ENCODE measurements around the gene UQCC5. TPM values are rescaled to one million over a fixed set of nuclear protein-coding genes. Genes with fewer than 3 reads are reported as not detected.

Gene UQCC5
- total RNA-seq, 1 experiment from 2014 or later, result 45.8 TPM

- H3K23ac ChIP-seq (ENCODE audit: insufficient read length, low read depth, low read length), result no peak within 1 kb of the TSS
- H3K4me3 Mint-ChIP-seq, result peak within 1 kb of the TSS; percentile 77 to 86
- no peaks in the 10 kb centered on the region for H3K9me3 Mint-ChIP-seq
- H2BK15ac ChIP-seq (ENCODE audit: low read depth, low read length), result no peak within 1 kb of the TSS
- H3K27me3 Mint-ChIP-seq (ENCODE audit: low read depth), result no peaks in the 10 kb centered on the region
- no peak within 1 kb of the TSS for H3K4ac ChIP-seq (ENCODE audit: low read depth, low read length)
- no peak within 1 kb of the TSS for H2BK120ac ChIP-seq (ENCODE audit: low read depth, low read length, poor library complexity, severe bottlenecking)
- H3K23me2 ChIP-seq (ENCODE audit: insufficient read length, low read depth, low read length, poor library complexity, severe bottlenecking), result peaks cover 24% of the 10 kb centered on the region
- peaks cover 38 to 39% of the 10 kb centered on the region in 2 experiments for H3K4me1 Mint-ChIP-seq
- H3K14ac ChIP-seq (ENCODE audit: insufficient read depth, low read length), result peak within 1 kb of the TSS; percentile 72
- peak within 1 kb of the TSS; percentile 45 for H3K4me2 ChIP-seq (ENCODE audit: insufficient read depth, insufficient read length, low read length)
- no peak within 1 kb of the TSS for H2AK5ac ChIP-seq (ENCODE audit: insufficient read length, low read length)
- no peaks in the 10 kb centered on the region for H3K9me3 ChIP-seq (ENCODE audit: control insufficient read depth, low read depth, low read length)
- peak; percentile 19; the same call in 1 of the 3 replicates for TF ChIP-seq CTCF (conservative IDR thresholded peaks at IDR 0.05)
- H3K27ac Mint-ChIP-seq, result peak within 1 kb of the TSS; percentile 49 to 60 (median 56); a peak in 5 of 7 replicates
- H3K79me1 ChIP-seq (ENCODE audit: insufficient read depth, low read depth, low read length, poor library complexity, severe bottlenecking), result peaks cover 6% of the 10 kb centered on the region
- peaks cover 6% of the 10 kb centered on the region for H3K4me1 ChIP-seq (ENCODE audit: insufficient read depth, low read length)
- peak; percentile 60 for DNase-seq
- H3K79me2 ChIP-seq (ENCODE audit: insufficient read depth, low read length), result peaks cover 14% of the 10 kb centered on the region; the same call in 1 of the 2 replicates
- H4K91ac ChIP-seq (ENCODE audit: insufficient read length, low read depth, low read length), result no peak within 1 kb of the TSS
- peak within 1 kb of the TSS; percentile 10 for H3K18ac ChIP-seq (ENCODE audit: insufficient read length, low read depth, low read length)
- H4K5ac ChIP-seq (ENCODE audit: insufficient read length, low read depth, low read length), result no peak within 1 kb of the TSS
- no peak within 1 kb of the TSS for H3T11ph ChIP-seq (ENCODE audit: low read length)
- no peak within 1 kb of the TSS for H4K8ac ChIP-seq (replicated peaks; ENCODE audit: insufficient read length, low read depth, low read length)
- no peak within 1 kb of the TSS for H3K56ac ChIP-seq (ENCODE audit: insufficient read length, low read depth, low read length)
- H2BK20ac ChIP-seq (ENCODE audit: low read depth, low read length, poor library complexity, severe bottlenecking), result no peak within 1 kb of the TSS
- H3K36me3 Mint-ChIP-seq (ENCODE audit: insufficient read depth in 1 of 3, low read depth in 3 of 3), result peaks cover 10 to 28% (median 24%) of the 10 kb centered on the region in 3 experiments
- H2AFZ ChIP-seq (ENCODE audit: low read length), result no peak within 1 kb of the TSS
- H3K9ac ChIP-seq (ENCODE audit: extremely low read depth, insufficient read length, low read length), result peak within 1 kb of the TSS; percentile 38
- H3K27ac ChIP-seq (ENCODE audit: insufficient read length, low read depth, low read length), result no peak within 1 kb of the TSS
- WGBS (ENCODE audit: extremely low coverage, insufficient read length, low lambda C conversion rate), result no CpG with 5 or more reads among the region's 91 CpGs
- no peak within 1 kb of the TSS for H2BK5ac ChIP-seq (ENCODE audit: insufficient read length, low read length)
- H4K20me1 ChIP-seq (ENCODE audit: control insufficient read depth, insufficient read depth, insufficient read length), result no peaks in the 10 kb centered on the region
- H3K27me3 ChIP-seq (ENCODE audit: insufficient read depth, low read length), result no peaks in the 10 kb centered on the region
- H2BK12ac ChIP-seq (ENCODE audit: insufficient read length, low read depth, low read length), result no peak within 1 kb of the TSS
Observed at GRCh38 chr3:52533623-52534280, 2.7 kb upstream of the UQCC5 start, which contains the start of gene NT5DC2. TSS of gene NT5DC2 (minus strand) at chr3:52533857. CDS start at chr3:52533737, 120 bp downstream.

All from H9 (cell line).